Measurements from ENCODE around the gene SMOC2.

DNA sequence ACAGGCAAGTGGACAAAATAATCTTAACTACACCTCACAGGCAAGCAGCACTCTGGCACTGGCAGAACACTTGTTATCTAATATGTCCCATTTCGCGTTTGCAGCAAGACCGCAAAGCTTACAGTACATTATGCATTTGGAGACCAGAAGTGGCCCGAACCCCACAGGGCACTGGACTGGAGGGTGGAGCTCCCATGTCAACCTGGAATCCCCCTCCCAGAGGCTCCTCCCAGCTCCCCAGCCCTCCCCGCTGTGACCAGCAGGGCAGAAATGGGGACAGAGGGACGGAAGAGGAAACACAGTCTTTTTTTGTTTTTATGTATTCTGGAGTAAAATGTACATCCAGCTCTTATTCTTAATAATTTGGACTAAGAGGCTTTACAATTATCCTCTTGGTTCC, 263.7 kb downstream of the SMOC2 start:
- TF ChIP-seq, protein P1, sequence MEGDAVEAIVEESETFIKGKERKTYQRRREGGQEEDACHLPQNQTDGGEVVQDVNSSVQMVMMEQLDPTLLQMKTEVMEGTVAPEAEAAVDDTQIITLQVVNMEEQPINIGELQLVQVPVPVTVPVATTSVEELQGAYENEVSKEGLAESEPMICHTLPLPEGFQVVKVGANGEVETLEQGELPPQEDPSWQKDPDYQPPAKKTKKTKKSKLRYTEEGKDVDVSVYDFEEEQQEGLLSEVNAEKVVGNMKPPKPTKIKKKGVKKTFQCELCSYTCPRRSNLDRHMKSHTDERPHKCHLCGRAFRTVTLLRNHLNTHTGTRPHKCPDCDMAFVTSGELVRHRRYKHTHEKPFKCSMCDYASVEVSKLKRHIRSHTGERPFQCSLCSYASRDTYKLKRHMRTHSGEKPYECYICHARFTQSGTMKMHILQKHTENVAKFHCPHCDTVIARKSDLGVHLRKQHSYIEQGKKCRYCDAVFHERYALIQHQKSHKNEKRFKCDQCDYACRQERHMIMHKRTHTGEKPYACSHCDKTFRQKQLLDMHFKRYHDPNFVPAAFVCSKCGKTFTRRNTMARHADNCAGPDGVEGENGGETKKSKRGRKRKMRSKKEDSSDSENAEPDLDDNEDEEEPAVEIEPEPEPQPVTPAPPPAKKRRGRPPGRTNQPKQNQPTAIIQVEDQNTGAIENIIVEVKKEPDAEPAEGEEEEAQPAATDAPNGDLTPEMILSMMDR (IDR thresholded peaks at IDR 0.05): no peak
- TF ChIP-seq EP300 (IDR thresholded peaks at IDR 0.05; ENCODE audit: low read depth) (no peak), POLR2A (IDR thresholded peaks at IDR 0.05) (no peak)
